ENCODE measurements around the gene SETD4.

DNA sequence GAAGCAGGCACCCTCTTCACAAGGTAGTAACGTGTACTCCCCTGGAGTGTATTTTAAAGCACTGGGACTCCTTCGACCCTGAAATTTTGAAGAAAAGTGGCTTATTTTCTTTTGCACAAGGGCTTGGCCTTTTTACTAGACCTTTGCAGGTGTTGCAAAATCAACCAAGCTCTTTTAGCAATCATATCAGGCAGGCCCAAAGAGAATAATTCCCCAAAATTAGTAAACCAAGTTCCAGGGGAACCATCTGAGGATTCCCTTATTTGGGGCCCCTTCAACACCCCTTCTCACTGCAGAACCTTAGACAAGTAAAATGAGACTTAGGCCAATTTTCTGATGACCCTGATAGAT lies 37.8 kb upstream of the SETD4 start:
- TF ChIP-seq POLR2A (IDR thresholded peaks at IDR 0.05) (no peak), POLR2AphosphoS5 (IDR thresholded peaks at IDR 0.05) (no peak)
- TF ChIP-seq, protein P1, sequence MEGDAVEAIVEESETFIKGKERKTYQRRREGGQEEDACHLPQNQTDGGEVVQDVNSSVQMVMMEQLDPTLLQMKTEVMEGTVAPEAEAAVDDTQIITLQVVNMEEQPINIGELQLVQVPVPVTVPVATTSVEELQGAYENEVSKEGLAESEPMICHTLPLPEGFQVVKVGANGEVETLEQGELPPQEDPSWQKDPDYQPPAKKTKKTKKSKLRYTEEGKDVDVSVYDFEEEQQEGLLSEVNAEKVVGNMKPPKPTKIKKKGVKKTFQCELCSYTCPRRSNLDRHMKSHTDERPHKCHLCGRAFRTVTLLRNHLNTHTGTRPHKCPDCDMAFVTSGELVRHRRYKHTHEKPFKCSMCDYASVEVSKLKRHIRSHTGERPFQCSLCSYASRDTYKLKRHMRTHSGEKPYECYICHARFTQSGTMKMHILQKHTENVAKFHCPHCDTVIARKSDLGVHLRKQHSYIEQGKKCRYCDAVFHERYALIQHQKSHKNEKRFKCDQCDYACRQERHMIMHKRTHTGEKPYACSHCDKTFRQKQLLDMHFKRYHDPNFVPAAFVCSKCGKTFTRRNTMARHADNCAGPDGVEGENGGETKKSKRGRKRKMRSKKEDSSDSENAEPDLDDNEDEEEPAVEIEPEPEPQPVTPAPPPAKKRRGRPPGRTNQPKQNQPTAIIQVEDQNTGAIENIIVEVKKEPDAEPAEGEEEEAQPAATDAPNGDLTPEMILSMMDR (IDR thresholded peaks at IDR 0.05): no peak
